Fibroblast of lung (primary cell): ENCODE data around the gene DTX1.
A peak's percentile ranks its signal among the peaks of the same experiment; 100 is the strongest.

Experiments
- CTCF ChIP-seq, 2 donors: IDR thresholded peaks in 1 of 2; conservative IDR thresholded peaks in 1 of 2; 1 replicate in 1 of 2; 2 replicates in 1 of 2; pipeline ENCODE4 v1.5.1; 2011 to 2012; ENCODE audit warnings: low read length in 2 of 2, control low read depth in 1 of 2, inconsistent platforms in 1 of 2, low read depth in 1 of 2, mild to moderate bottlenecking in 1 of 2
- EZH2 ChIP-seq: IDR thresholded peaks from 2 replicates; pipeline ENCODE4 v1.5.1; 2012; ENCODE audit warnings: low read length, control low read depth, mild to moderate bottlenecking; ENCODE audit errors: missing control alignments

- TF ChIP-seq CTCF (conservative IDR thresholded peaks at IDR 0.05 in 1 of 2, IDR thresholded peaks at IDR 0.05 in 1 of 2; ENCODE audit: low read depth in 1 of 2, low read length in 2 of 2) (peak; percentile 65 to 79), EZH2 (no peak)
Observed at GRCh38 chr12:113098441-113099028, 42.0 kb downstream of the DTX1 start.
